GM21515 (cell line): ENCODE data around the gene IGSF21.

Experiments
- ATAC-seq: cut with Tn5 transposase; IDR thresholded peaks from one replicate; pipeline ENCODE4 v1.9.1; 2021; ENCODE audit not compliant: unreplicated experiment

IGSF21 gene

DNA sequence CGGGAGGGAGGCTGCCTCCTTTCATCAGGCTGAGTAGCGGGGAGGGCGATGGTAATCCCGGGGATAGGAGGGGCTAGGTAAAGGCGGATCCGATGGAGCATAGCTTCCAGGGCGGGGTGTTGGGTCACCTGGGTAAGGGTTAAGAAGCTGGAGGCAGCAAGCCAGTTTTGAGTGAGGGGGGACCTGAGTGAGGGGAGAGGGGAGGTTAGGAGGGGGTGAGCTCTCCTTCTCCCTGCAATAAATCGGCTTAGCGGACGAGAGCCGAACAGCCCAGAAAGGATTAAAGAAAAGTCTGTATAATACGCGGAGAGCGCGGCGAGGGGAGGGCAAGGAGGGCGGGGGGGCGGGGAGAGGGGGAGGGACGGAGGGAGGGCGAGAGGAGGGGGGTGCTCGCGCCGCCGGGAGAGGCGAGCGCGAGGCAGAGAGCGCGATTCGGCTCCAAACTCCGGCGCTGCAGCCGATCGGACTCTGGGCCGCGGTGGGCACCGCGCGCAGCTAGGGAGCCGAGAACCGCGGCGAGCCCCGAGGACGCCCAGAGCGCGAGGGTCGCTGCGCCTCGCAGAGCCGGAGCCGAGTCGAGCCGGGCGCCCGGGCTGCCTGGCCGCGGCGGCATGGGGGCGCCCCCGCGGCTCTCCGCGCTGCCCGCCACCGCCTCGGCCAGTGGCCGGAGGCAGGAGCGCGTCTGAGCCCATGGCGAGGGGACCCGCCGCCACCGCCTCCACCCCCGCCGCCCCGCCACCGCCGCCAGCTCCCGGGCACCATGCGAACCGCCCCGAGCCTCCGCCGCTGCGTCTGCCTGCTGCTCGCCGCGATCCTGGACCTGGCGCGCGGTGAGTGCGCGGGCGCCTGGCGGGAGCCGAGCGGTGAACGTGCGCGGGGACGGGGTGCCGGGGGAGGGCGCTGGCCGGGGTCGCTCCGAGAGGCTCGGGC lies at the start of gene IGSF21:
IGSF21 (plus strand) TSS at position 430 of the 930 bp plus-strand sequence; CDS start at position 761, 331 bp downstream.
- ATAC-seq = no peak

DNA sequence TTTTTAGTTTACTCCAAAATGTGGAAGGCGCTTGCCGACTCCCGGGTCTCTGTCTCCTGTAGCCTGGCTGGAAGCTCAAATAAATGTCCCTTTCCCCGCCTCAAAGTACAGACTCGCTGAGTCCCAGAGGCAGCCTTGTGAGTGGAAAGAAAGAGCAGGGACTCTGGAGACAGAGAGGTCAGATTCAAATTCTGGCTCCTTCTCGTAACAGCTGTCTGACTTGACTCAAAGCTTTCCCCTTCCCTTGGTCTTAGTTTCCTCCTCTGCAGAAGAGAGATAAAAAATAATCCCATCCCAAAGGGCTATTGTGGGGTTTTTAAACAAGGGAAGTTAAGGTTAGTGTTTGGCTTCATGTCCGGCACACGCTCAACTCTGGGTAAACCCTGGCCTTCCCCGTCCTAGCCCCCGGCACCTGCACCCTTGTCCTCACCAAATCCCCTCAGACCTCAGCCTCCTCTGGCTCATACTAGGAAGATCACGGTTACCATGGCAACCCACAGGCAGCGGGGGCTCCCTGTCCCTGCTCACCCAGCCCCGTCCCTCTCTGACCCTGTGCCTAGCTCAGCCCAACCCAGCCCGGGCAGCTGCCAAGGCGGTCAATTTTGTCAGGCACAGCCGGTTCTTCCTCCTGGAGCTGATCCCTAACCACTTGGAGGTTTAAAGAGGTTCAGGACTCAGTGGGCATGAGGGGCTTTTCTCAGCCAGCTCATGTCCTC lies 49.2 kb upstream of the IGSF21 start:
- ATAC-seq = no peak

DNA sequence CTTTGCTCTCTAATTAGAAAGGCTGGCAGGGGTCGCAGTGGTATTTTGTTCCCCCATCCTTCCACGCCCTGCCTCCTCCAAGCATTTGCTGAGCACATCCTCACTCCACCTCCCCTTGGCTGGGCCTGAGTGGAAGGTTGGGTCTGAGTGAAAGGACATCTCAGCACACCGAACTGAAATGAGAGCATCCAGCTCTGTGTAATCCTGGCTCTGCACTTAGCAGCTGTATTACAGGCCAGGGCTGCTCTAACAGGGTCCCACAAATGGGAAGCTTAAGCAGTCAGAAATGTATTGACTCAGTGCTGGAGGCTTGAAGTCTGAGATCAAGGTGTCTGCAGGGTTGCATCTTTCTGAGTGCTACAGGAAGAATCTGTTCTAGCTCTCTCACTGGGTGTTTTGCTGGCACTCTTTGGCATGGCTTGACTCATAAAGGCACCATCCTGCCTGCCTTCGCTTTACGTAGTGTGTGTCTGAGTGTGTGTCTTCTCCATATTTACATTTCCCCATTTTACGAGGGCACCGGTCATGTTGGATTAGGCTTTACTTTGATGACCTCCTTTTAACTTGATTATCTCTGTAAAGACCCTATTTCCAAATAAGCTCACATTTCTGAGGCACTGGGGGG lies 48.5 kb upstream of the IGSF21 start:
- ATAC-seq = no peak

DNA sequence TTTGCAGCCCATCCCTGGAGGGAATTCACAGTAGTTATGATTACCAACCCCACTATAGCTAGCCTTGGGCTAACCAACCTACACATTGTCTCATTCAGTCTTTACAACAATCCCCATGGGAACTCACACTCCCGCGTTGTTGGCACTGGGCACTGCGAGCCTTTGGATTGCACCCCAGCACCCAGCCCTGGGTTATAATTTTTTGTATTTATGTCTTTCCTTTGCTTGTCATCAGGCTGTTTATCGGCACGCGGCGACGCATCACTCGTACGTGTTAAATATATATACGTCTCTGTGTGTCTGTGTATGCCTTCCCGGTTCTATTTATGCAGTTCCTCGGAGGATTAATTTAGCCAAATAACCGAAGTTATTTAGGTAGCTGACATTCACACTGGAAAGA lies 47.2 kb upstream of the IGSF21 start:
- ATAC-seq = no peak

DNA sequence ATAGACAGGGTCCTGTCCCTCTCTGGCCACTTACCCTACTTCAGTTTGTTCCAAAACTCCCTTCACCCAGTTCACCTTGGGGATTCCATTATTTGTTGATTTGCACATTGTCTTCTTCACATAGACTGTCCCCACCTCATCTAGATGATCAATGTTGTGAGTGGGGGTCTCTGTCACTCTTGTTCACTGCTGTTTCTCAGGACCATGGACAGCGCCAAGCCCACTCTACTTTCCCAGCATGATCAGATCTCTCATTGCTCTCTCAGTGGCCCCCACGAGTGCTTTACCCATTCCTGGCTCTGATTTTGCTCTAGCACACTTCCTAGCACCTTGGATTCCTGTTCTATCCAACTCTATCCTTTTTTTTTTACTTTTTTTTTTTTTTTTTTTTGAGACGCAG lies 45.4 kb upstream of the IGSF21 start:
- ATAC-seq = no peak

DNA sequence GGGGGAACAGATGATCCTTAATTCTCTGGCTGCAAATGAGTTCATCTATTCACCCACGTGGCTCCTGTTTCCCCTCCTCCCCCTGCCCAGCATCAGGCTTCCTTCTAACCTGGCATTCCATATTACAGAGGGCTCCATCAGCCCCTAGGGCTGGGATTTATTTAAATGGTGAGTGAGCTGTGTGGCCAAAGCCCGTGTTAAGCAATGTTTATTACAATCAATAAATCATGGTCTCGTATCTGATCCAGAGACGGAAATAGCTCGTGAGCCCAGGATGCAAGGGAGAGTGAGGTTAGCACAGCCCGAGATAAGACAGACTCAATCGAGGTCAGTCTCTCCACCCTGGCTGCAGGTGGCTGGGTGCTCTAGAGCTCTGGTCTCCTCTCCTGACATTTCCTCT lies 43.1 kb upstream of the IGSF21 start:
- no peak for ATAC-seq

DNA sequence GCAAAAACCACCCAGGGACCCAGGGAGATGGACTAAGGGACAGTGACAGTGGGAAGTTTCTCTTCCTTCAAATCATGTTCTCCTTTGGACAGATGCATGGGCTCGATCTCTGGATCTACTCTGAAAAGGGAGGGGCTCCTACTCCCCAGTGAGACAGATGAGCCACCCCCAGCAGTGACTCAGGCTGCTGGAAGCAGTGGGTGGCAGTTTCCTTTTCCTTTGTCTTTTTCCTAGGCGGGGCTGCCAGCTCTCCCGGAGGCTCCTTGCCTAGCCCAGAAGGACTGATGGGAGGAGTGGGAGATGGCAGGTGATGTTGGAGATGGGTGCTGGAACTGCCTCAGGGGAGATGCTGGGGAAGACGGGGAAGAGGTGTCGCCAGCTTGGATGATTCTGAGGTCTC lies 41.0 kb upstream of the IGSF21 start:
- no peak for ATAC-seq

DNA sequence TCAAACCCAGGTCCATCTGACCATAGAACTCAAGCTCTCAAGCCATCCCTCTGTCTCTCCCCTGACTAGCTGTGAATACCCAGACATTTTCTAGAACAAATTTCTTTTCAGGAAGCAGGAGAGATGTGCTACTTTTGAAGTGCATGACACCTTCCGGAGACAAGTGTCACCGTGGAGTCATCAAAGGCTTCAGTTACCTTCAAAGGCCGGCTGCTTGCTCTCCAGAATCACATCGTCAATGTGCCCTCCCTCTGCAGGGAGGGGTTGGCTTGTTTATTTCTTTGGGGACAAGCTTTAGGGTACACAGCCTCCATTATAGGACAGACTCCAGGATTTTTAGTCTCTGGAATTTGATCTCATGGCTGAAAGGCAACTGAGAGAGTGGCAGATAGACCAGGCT lies 37.7 kb upstream of the IGSF21 start:
- no peak for ATAC-seq

DNA sequence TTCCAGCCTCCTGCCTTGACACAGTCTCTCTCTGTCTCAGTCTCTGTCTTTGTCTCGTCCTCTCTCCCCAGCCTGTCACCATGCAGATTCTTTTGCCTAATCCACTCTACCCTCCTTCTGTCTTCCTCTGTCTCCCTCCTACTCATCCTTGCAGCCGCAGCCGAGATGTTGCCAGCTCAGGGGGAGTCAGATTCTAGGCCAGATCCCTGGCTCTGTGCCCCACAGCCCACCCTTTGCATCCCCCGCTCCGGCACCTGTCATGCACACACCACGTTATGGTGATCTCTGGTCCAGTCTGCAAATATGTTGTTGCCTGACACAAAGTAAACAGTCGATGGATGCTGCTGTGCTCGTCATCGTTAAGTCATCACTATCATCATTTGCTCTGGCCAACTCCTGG lies 35.5 kb upstream of the IGSF21 start:
- ATAC-seq = no peak

DNA sequence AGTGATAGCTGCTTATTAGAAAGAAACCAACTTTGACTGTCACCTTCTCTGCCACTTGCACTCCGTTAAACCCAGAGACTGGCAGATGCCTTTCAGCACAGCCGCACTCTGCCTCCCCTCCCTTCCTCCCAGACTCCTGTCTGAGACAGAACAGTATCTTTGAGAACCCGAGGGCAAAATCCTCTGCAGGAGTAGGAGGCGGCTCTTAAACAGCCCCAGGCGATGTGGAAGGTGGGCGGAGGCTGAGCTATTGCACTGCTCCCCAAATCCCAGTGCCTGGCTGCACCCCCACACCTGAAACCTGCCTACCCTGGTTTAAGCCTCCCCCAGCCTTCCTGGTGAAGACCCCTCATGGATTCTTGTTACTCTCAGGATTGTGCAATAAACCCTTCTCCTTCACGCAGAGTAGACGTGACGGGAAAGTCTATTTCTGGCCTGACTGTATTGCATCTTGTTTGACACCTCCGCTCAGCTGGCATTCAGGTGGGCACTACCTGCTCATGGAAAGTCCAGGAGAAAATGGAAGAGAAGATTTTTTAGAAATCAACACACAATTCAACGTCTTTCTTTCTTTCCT lies 34.4 kb upstream of the IGSF21 start:
- ATAC-seq = no peak

DNA sequence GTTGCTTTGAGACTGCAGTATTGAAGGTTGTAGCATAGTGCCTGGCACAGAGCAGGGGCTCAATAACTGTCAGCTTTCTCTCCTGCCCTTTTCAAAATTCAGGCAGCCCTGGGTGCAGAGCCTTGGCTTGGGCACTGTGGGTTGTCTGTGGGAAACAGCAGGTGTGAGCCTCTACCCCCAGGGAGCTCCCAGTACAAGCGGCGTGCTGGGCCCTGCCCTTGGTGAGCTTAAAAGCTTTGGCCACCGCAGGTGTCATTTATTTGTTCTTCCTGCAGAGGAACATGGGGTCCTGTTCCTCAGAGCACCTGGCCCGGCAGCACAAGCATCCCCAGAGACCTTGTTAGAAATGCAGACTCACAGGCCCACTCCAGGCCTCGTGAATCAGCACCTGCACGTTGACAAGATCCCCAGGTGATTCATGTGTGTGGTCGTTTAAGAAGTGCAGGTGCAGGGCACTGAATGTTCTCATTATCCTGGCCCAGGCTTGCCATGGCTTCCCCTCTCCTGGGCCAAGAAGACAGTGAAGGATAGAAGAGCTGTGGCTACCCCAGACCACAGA lies 29.9 kb upstream of the IGSF21 start:
- ATAC-seq = no peak

DNA sequence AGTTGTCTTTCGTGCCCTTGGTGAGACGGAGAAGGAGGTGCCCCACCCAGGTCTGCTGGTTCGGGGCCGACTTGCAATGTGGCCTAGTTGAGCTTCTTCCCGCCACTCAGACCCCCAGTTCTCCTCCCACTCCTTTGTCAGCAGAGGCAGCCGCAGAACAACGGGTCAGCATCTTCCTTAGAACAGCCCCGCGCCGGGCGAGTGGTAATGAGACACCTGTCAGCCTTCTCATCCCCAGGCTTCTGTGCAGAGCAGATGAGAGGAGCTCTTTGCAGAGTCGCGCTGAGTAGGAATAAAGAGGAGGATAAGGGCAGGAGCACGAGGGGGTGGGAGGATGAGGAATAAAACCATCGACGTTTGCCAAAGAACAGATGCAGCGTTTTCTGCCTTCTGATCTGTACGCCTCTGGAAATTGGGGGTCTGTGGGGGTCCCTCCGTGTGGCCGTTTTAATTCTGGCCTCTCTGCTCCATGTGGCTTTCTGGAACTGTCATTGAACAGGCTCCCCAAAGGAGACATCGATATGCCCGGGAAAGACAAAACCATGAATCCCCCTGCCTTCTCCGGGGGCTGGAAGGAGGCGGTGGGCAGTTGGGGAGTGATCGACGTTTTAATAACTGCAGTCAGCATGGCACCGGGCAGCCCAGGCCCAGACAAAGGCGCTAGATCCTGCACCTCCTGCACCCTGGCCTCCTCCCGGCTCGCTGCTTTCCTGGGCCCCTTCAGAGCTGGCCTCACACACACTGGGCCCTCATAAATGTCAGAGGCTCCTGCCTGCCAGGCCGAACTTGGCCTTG lies 27.5 kb upstream of the IGSF21 start:
- ATAC-seq = no peak

DNA sequence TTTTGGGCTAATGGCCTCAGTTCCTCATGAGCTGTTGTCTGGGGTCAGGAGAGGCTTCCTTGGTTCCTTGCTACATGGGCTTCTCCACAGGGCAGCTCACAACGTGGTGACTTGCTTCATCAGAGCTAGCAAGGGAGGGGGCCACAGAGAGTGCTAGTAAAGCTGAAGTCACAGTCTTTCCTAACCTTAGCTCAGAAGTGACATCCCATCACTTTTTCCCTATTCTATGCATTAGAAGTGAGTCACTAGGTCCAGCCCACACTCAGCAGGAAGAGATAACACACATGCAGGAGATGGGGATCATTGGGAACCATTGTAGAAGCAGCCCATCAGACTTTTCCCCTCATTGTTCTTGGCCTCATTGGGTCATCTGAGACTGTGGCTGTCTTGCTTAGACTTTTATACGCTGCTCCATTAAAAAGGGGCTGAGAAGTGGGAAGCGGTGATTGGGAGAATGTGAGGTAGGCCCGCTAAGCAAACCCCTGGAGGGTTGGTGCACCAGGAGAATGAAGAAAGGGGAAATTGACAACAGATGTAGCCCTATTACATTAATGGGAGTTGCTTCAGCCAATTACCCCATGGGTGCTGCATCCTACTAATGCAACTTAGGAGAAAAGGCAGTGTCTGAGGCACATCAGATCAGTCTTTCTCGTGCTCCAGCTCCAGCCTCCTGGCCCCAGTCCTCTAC lies 22.1 kb upstream of the IGSF21 start:
- ATAC-seq = no peak

DNA sequence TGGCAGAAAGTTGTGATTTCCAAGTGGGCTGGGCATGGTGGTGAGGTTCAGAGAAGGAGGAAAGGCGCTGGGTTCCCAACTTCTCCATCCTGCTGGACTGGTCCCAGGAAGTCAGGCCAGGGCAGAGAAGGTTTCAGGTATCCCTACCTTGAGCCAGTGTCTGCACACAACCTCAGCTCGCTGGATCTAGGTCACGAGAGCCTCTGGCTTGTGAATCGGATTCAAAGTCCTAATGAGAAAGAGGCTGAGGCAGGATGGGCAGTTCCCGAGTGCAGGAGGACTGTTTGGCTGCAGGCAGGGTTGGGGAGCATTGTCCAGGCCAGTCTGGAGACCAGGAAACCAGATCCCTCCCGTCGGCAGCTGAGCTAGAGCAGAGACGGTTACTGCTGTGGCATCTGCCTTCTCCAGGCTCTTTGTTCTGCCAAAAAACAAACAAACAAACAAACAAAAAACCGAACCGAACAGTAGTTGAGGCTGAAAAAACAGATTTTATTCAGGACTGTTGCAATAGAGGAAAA lies 19.5 kb upstream of the IGSF21 start:
- ATAC-seq = no peak

DNA sequence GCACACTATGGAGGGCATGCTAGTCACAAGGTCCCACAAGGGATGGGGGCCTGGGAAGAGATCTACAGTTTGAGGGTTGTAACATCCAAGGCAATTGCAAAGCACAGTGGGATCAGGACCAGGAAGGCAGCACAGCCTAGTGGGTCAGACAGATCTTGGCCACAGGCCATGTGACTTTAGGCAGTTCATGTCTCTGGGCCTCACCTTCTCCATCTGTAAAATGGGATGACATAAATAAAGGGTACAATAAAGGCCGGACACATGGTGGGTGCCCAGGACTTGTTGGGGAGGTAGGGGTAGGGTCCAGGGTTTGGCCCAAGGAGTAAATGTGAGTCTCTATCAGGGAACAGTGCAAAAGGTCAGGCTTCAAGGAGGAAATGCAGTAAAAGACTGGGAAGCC lies 18.1 kb upstream of the IGSF21 start:
- ATAC-seq = no peak

DNA sequence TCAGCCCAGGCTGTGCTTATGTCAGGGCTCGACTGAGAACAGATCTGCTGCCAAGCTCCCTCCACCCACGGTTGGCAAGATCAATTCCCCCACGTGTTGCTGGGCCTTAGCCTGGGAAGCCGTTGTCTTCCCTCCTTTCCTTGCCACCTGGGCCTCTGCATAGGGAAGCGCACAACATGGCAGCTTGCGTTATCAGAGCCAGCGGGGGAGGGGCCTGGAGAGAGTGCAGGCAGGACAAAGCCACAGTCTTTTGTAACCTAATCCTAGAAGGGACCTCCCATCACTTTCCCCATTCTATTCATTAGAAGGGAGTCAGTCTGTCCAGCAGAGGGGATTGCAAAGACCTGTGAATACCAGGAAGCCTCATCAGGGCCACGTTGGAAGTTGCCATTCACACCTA lies 17.0 kb upstream of the IGSF21 start:
- no peak for ATAC-seq

DNA sequence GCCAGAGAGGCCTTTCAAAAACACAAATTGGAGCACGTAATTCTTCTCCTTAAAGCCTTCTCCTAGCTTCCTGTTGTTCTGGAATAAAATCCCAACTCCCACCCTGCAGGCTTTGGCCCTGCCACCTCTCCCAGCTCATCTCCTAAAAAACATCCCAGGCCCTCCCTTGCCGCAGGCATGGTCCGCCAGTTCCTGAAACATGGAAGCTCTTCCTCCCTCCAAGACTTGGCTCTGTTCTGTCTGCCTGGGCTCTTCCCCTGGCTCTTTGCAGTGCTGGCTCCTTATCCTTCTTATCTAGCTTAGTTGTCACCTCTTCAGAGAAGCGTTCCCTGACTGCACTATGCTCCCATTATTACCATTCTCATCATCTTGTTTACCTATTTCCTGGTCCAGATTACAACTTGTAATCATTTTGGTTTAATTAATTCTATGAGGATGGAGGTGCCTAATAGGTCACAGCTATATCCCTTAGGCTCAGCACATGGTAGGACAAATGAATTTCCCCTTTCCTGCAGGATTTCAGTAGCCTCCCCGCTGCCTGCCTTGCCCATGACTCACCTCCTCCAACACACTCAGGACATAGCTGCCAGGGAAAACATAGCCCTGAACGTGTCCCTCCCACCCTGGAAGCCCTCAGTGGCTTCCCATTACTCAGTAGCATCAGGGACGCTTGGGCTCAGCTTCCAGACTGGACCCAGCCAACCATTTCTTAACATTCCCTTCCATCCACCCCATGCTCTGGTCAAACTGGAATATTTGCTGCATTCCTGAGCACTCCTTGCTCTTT lies 15.7 kb upstream of the IGSF21 start:
- no peak for ATAC-seq

DNA sequence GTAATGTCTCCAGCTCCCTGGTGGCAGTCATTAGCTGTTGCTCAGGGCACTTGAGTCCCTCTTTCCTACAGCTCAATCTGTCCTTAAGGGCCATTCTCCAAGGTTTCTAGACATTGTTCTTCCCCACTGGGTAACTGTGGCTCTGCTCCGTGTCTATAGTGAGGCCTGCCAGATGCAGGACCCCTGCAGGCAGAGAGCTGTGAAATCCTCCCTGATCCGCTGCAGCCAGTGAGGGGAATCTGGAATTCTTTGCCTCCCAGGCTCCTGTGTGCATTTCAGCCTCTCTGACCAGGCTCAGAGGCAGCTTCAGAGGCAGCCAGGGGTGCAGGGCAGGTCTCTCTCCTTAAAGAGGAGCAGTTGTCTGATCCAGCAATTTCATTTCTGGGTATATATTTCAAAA lies 14.4 kb upstream of the IGSF21 start:
- ATAC-seq = no peak

DNA sequence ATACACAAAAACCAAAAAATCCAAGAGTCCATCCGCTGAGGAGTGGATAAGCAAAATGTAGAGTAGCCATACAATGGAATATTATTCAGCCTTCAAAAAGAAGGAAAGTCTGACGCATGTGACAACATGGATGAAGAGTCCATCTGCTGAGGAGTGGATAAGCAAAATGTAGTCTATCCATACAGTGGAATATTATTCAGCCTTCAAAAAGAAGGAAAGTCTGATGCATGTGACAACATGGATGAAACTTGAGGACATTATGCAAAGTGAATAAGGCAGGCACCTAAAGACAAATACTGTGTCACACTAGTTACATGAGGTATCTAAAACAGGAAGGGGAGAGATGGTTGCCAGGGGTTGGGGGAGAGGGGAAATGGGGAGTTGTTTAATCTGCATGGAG lies 14.0 kb upstream of the IGSF21 start:
- ATAC-seq = no peak
